BJ (cell line): ENCODE data around the gene MRFAP1. TPM values are rescaled to one million over a fixed set of nuclear protein-coding genes. Genes with fewer than 3 reads are reported as not detected.

Experiments
- CTCF ChIA-PET: fragments of 350-600 bp; formaldehyde crosslinking; extraction: SDS; loops from one replicate; lab custom pipeline; 2021; ENCODE audit warnings: antibody characterized with exemption, inconsistent platforms; lab: Yijun Ruan, JAX
- POLR2A ChIA-PET: fragments of 300-600 bp; sonication (Branson Sonifier 250); formaldehyde crosslinking; extraction: SDS; loops from one replicate; lab custom pipeline; 2021; ENCODE audit warnings: antibody characterized with exemption; lab: Charles Lee
- DNase-seq: peaks from one replicate; pipeline ENCODE4 v3.0.0-alpha.2; 2011; ENCODE audit warnings: low read depth
- H3K27me3 ChIP-seq: 2 replicates; pipeline ENCODE4 v1.6.0; 2011; ENCODE audit warnings: low read length; ENCODE audit not compliant: control insufficient read depth, insufficient read depth
- H3K36me3 ChIP-seq: 2 replicates; pipeline ENCODE4 v1.5.1; 2011; ENCODE audit warnings: low read length; ENCODE audit not compliant: control insufficient read depth, insufficient read depth
- H3K4me3 ChIP-seq: 2 replicates; pipeline ENCODE4 v1.5.1; 2011; ENCODE audit warnings: low read depth, mild to moderate bottlenecking, control low read depth, low read length
- polyA plus RNA-seq: library from polyadenylated mRNA; depleted of rRNA; stranded (reverse); fragments of >200 nt; gene quantifications from 2 replicates; pipeline ENCODE4 v1.2.3, GENCODE V29; 2011
- TF ChIP-seq, protein P1 (sequence below): IDR thresholded peaks from 2 replicates; pipeline ENCODE4 v1.5.1; 2011; ENCODE audit warnings: low read depth, mild to moderate bottlenecking, control low read depth, inconsistent platforms, low read length, moderate library complexity; ENCODE audit not compliant: insufficient read depth

Gene MRFAP1
- polyA plus RNA-seq, 1 experiment = 225 TPM

DNA sequence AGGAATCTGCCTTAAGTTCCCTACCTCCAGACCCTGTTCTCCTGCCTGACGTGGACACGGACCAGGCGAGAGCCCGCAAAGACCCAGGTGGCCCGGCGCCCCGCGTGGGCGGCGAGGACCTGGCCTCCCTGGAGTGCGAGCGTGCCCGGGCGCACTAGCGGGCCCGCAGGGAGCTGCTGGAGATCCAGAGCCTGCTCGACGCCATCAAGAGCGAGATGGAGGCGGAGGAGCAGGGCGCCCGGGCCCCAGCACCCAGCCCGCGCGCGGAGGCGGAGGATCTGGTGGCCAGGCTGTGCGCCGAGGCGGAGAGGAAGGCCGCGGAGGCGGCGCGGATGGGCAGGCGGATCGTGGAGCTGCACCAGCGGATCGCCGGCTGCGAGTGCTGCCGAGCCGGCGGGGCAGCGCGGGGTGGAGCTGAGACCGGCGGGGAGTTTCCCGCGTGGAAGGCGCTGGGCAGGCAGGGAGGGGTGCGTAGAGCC lies 18.2 kb downstream of the MRFAP1 start:
- DNase-seq = no peak
- peaks cover 10% of the 10 kb centered on the region for H3K27me3 ChIP-seq
- ChIA-PET POLR2A (interaction anchor here (0.7 kb wide), 1 partner anchor 15 kb away, joined by 4 read pairs; a partner anchor contains a TSS), CTCF (interaction anchor here (1.0 to 1.2 kb wide), 2 partner anchors 17 to 42 kb away, joined by 3 read pairs; no protein-coding TSS in a partner anchor)
- H3K36me3 ChIP-seq = no peaks in the 10 kb centered on the region
- peak overlapping the region; percentile 20 for H3K4me3 ChIP-seq
- TF ChIP-seq, protein P1, sequence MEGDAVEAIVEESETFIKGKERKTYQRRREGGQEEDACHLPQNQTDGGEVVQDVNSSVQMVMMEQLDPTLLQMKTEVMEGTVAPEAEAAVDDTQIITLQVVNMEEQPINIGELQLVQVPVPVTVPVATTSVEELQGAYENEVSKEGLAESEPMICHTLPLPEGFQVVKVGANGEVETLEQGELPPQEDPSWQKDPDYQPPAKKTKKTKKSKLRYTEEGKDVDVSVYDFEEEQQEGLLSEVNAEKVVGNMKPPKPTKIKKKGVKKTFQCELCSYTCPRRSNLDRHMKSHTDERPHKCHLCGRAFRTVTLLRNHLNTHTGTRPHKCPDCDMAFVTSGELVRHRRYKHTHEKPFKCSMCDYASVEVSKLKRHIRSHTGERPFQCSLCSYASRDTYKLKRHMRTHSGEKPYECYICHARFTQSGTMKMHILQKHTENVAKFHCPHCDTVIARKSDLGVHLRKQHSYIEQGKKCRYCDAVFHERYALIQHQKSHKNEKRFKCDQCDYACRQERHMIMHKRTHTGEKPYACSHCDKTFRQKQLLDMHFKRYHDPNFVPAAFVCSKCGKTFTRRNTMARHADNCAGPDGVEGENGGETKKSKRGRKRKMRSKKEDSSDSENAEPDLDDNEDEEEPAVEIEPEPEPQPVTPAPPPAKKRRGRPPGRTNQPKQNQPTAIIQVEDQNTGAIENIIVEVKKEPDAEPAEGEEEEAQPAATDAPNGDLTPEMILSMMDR = no peak

DNA sequence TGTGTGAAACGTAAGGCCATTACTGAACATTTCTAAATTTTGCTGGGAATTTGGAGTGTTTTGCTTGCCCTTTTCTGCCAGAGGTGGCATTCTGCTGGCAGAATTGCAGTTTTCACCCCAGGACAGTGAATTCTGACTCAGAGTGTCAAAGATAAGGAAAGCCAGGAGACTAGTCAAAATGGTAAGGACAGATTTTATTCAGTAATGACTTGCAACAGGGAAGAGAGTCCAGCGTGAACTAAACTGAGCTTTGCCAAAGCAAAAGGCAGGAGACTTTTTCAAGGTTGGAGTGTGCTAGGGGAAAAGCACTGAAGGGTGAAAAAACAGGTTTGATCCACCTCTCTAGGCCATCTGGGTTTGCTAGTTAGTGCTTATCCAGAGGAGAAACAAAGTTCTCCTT lies 19.4 kb downstream of the MRFAP1 start:
- H3K4me3 ChIP-seq = no peak overlapping the region
- H3K27me3 ChIP-seq = peaks cover 15% of the 10 kb centered on the region
- ChIA-PET POLR2A (no interaction called here), CTCF (interaction anchor here (0.6 to 1.0 kb wide), 2 partner anchors 17 to 18 kb away, joined by 3 to 4 read pairs; no protein-coding TSS in a partner anchor)
- no peaks in the 10 kb centered on the region for H3K36me3 ChIP-seq
- TF ChIP-seq, protein P1 = no peak
- no peak for DNase-seq

DNA sequence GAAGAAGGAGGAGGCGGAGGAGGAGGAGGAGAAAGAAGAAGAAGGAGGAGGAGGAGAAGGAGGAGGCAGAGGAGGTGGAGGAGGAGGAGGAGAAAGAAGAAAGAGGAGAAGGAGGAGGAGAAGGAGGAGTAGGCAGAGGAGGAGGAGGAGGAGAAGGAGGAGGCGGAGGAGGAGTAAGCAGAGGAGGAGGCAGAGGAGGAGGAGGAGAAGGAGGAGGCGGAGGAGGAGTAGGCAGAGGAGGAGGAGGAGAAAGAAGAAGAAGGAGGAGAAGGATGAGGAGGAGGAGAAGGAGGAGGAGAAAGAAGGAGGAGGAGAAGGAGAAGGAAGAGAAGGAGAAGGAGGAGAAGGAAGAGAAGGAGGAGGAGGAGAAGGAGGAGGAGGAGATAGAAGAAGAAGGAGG lies 19.9 kb downstream of the MRFAP1 start:
- ChIA-PET POLR2A (no interaction called here), CTCF (no interaction called here)
- Histone ChIP-seq H3K36me3 (no peaks in the 10 kb centered on the region), H3K27me3 (peaks cover 17% of the 10 kb centered on the region), H3K4me3 (no peak overlapping the region)
- TF ChIP-seq, protein P1 = no peak
- no peak for DNase-seq

DNA sequence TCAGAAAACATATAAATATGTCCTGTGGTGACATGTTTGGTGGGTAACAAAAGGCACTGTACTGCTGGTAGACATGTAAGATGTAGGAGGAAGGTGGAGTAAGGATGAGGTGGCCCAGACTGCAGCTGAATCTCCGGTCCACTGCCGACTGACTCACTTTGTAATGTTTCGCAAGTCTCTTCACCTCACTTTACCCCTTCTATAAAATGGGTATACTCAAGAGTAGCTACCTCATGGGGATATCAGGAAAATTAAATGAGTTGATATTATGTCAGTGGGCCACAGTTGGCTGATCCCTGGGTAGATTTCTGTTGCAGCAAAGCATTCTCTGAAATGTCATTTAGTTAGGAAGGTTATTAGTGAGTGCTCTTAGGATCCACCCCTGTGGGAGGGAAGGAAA lies 22.1 kb downstream of the MRFAP1 start:
- H3K36me3 ChIP-seq = no peaks in the 10 kb centered on the region
- DNase-seq = no peak

DNA sequence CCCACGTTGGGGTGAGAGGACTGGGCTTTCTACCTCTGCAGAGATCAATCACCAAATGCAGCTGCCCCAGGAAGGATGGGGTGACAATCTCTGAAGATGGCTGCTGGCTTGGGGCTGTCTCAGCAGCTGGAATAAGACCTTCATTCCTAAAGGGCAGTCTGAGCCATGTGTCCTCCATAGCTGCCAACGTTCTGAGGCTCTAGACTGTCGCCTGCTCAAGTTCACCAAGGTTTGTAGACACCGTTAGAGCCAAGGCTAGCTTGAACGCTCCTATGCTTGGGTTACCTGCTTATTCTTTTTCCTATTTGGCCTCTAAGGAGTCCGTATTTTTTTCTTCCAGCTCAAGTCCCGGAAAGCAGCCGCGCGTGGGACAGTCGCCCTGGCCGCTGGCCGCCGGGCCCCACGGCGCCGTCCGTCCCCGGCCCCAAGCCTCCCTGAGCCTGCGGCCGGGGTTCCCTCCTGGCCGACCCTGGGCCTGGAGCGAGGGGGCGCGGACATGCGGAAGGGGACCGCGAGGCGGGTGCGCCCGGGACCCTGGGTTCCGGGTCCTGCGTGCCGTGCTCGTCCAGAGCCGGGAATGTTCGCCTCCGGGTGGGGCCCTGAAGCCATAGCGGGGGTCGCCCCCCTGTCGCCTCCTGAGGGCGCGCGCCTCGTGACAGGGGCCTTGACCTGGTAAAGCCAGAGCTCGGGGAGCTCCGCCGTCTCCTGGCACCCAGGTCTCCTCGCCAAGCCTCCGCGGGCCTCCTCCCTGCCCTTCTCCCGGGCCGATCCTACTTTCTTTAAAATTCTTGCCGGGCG lies 23.3 kb downstream of the MRFAP1 start:
- Histone ChIP-seq H3K4me3 (peak overlapping the region; percentile 24), H3K36me3 (no peaks in the 10 kb centered on the region), H3K27me3 (peaks cover 17% of the 10 kb centered on the region)
- no peak for DNase-seq
- CTCF ChIA-PET = interaction anchor here (0.6 to 2.2 kb wide), 11 partner anchors 8 to 407 kb away, joined by 3 to 7 read pairs (median 3); partner anchors contain the start of gene MRFAP1
- POLR2A ChIA-PET = no interaction called here
- TF ChIP-seq, protein P1 = no peak

More for the DNA sequence above, 22.1 kb downstream of the MRFAP1 start:
- no peak overlapping the region for H3K4me3 ChIP-seq
- TF ChIP-seq, protein P1 = no peak
- peaks cover 17% of the 10 kb centered on the region for H3K27me3 ChIP-seq
- CTCF ChIA-PET = interaction anchor here (2.2 kb wide), 1 partner anchor 10 kb away, joined by 7 read pairs; a partner anchor contains a TSS
- POLR2A ChIA-PET = no interaction called here
